Peyer's patch (tissue), 4 donors: ENCODE measurements around the gene STK32A. TPM values are rescaled to one million over a fixed set of nuclear protein-coding genes. Genes with fewer than 3 reads are reported as not detected.

Experiments
- DNase-seq, 3 donors: peaks; one replicate each; pipeline ENCODE4 v3.0.0-alpha.2; 2017 to 2019
- H3K27ac ChIP-seq, 4 donors: fragments of 200-600 bp; sonication (generic); one replicate each; pipeline ENCODE4 v1.5.1; 2016 to 2019
- H3K27me3 ChIP-seq, 2 donors: fragments of 200-600 bp; sonication (generic); one replicate each; pipeline ENCODE4 v1.5.1; 2019
- H3K36me3 ChIP-seq, 3 donors: fragments of 200-600 bp; sonication (generic); one replicate each; pipeline ENCODE4 v1.5.1; 2016 to 2019
- H3K4me1 ChIP-seq, 4 donors: fragments of 200-600 bp; sonication (generic); one replicate each; pipeline ENCODE4 v1.5.1; 2016 to 2019
- H3K4me3 ChIP-seq, 4 donors: fragments of 200-600 bp; sonication (generic); 1 replicate in 3 of 4; 2 replicates in 1 of 4; pipeline ENCODE4 v1.5.1; 2016 to 2019; ENCODE audit warnings: mild to moderate bottlenecking in 1 of 4
- H3K9me3 ChIP-seq, 4 donors: fragments of 200-600 bp; sonication (generic); one replicate each; pipeline ENCODE4 v1.5.1; 2016 to 2019; ENCODE audit warnings: mild to moderate bottlenecking in 1 of 4
- CTCF ChIP-seq, 6 experiments: fragments of 450-650 bp in 4 of 6; fragments of 200-600 bp in 2 of 6; sonication (generic) in 1 of 6; IDR thresholded peaks; one replicate each; pipeline ENCODE4 v1.5.1; 2017 to 2019; ENCODE audit warnings: antibody characterized with exemption in 6 of 6, mild to moderate bottlenecking in 3 of 6, moderate library complexity in 1 of 6
- POLR2A ChIP-seq, 2 donors: fragments of 450-650 bp; IDR thresholded peaks; one replicate each; pipeline ENCODE4 v1.5.1; 2017; ENCODE audit warnings: antibody characterized with exemption in 2 of 2, mild to moderate bottlenecking in 2 of 2, moderate library complexity in 2 of 2
- total RNA-seq, 4 donors: library from RNA; depleted of rRNA; stranded (reverse); fragments of >200 nt; gene quantifications; one replicate each; pipeline ENCODE4 v1.1.0, GENCODE V29; 2016

Gene STK32A
- total RNA-seq, 4 donors from 2014 or later = 0.18 to 4.1 (median 0.32) TPM

GRCh38 chr5:147417135-147417813 lies 182.4 kb downstream of the STK32A start:
- peak in 2 of 3 donors; percentile 56 to 74 for DNase-seq
- no peaks in the 10 kb centered on the region for H3K9me3 ChIP-seq
- no peaks in the 10 kb centered on the region for H3K27me3 ChIP-seq
- no peaks in the 10 kb centered on the region for H3K36me3 ChIP-seq
- H3K4me1 ChIP-seq = peaks cover 0 to 22% (median 1%) of the 10 kb centered on the region in 4 donors
- TF ChIP-seq POLR2A (IDR thresholded peaks at IDR 0.05) (no peak), CTCF (IDR thresholded peaks at IDR 0.05) (no peak)
- H3K4me3 ChIP-seq = no peak overlapping the region
- peak overlapping the region in 3 of 4 donors; percentile 28 to 64 (median 62) for H3K27ac ChIP-seq

GRCh38 chr5:147418613-147419012 lies 183.8 kb downstream of the STK32A start:
- H3K27me3 ChIP-seq = no peaks in the 10 kb centered on the region
- TF ChIP-seq CTCF (IDR thresholded peaks at IDR 0.05) = no peak
- no peak for TF ChIP-seq POLR2A (IDR thresholded peaks at IDR 0.05)
- no peaks in the 10 kb centered on the region for H3K36me3 ChIP-seq
- no peak for DNase-seq
- no peaks in the 10 kb centered on the region for H3K9me3 ChIP-seq
- H3K4me3 ChIP-seq = no peak overlapping the region
- peaks cover 0 to 22% (median 1%) of the 10 kb centered on the region in 4 donors for H3K4me1 ChIP-seq
- H3K27ac ChIP-seq = peak overlapping the region in 1 of 4 donors; percentile 64

- no peak overlapping the region for H3K4me3 ChIP-seq
- H3K9me3 ChIP-seq = no peaks in the 10 kb centered on the region
- H3K4me1 ChIP-seq = peaks cover 0 to 14% (median 0%) of the 10 kb centered on the region in 4 donors
- H3K36me3 ChIP-seq = no peaks in the 10 kb centered on the region
- H3K27me3 ChIP-seq = no peaks in the 10 kb centered on the region
- TF ChIP-seq CTCF (IDR thresholded peaks at IDR 0.05) = no peak
- no peak for TF ChIP-seq POLR2A (IDR thresholded peaks at IDR 0.05)
- no peak overlapping the region for H3K27ac ChIP-seq
- no peak for DNase-seq
These were observed 192.0 kb downstream of the STK32A start for GRCh38 chr5:147426640-147427327.

GRCh38 chr5:147427521-147428401 lies 192.9 kb downstream of the STK32A start:
- Histone ChIP-seq H3K4me3 (no peak overlapping the region), H3K9me3 (no peaks in the 10 kb centered on the region), H3K36me3 (no peaks in the 10 kb centered on the region), H3K27me3 (no peaks in the 10 kb centered on the region), H3K4me1 (peaks cover 0 to 22% (median 0%) of the 10 kb centered on the region in 4 donors), H3K27ac (peak overlapping the region in 3 of 4 donors; percentile 4 to 46 (median 27))
- no peak for DNase-seq
- TF ChIP-seq POLR2A (IDR thresholded peaks at IDR 0.05) (no peak), CTCF (IDR thresholded peaks at IDR 0.05) (no peak)

GRCh38 chr5:147430628-147431027 lies 195.8 kb downstream of the STK32A start:
- no peak for DNase-seq
- Histone ChIP-seq H3K4me1 (peaks cover 0 to 28% (median 0%) of the 10 kb centered on the region in 4 donors), H3K36me3 (no peaks in the 10 kb centered on the region), H3K27me3 (no peaks in the 10 kb centered on the region), H3K9me3 (no peaks in the 10 kb centered on the region), H3K27ac (no peak overlapping the region), H3K4me3 (no peak overlapping the region)
- TF ChIP-seq CTCF (IDR thresholded peaks at IDR 0.05) (no peak), POLR2A (IDR thresholded peaks at IDR 0.05) (no peak)
